HepG2 (cell line): ENCODE measurements around the gene VGLL3. TPM values are rescaled to one million over a fixed set of nuclear protein-coding genes. Genes with fewer than 3 reads are reported as not detected.

Experiments used
- ATAC-seq: fragments of 200-7000 bp; cut with Tn5 transposase; 3 replicates; pipeline ENCODE4 v1.9.1; 2020; ENCODE audit warnings: mild to moderate bottlenecking, moderate library complexity
- BruUV-seq: library from RNA; stranded (reverse); fragments of 400-500 nt; replicated peaks from 2 replicates; lab custom pipeline; 2021; lab: Mats Ljungman, UMichigan
- CTCF ChIA-PET: fragments of 300-600 bp; formaldehyde crosslinking; extraction: SDS; loops from one replicate; lab custom pipeline; 2021; ENCODE audit warnings: low total read pairs, inconsistent platforms, low intra/inter-chr PET ratio; lab: Yijun Ruan, JAX
- POLR2A ChIA-PET: fragments of 350-600 bp; sonication (Branson Sonifier 250); formaldehyde crosslinking; loops from one replicate; lab custom pipeline; 2020; ENCODE audit warnings: antibody characterized with exemption, inconsistent platforms; lab: Yijun Ruan, JAX
- DNase-seq: peaks from one replicate; pipeline ENCODE4 v3.0.0-alpha.2; 2015; ENCODE audit warnings: low spot score
- FAIRE-seq: peaks from 3 replicates; lab custom pipeline; 2011; peaks lifted over from hg19 to GRCh38; lab: Jason Lieb, UNC
- H2AFZ ChIP-seq: one replicate; pipeline ENCODE4 v1.6.1; 2011; ENCODE audit warnings: low read length, inconsistent platforms
- H3K27ac ChIP-seq: fragments of 300-600 bp; 3 replicates; pipeline ENCODE4 v1.8.0; 2011; ENCODE audit warnings: mixed run types, mild to moderate bottlenecking, mixed read lengths, low read length, inconsistent platforms; ENCODE audit not compliant: insufficient read depth; ENCODE audit errors: extremely low read length
- H3K27me3 ChIP-seq, 2 experiments: fragments of 200-600 bp in 1 of 2; 2 replicates in 1 of 2; 3 replicates in 1 of 2; pipeline versions ENCODE4 v1.6.0 to v1.8.0; 2011; ENCODE audit warnings: low read length in 2 of 2, mild to moderate bottlenecking in 2 of 2, moderate library complexity in 2 of 2, inconsistent platforms in 1 of 2; ENCODE audit not compliant: insufficient read depth in 2 of 2, control insufficient read depth in 1 of 2
- H3K36me3 ChIP-seq, 2 experiments: fragments of 200-600 bp in 1 of 2; replicated peaks in 1 of 2; 2 replicates in 1 of 2; 3 replicates in 1 of 2; pipeline versions ENCODE4 v1.5.1 to v1.8.0; 2011; ENCODE audit warnings: low read length in 2 of 2, inconsistent platforms in 1 of 2; ENCODE audit not compliant: insufficient read depth in 2 of 2, control insufficient read depth in 1 of 2
- H3K4me1 ChIP-seq: 2 replicates; pipeline ENCODE4 v1.5.1; 2012; ENCODE audit warnings: low read length, inconsistent platforms; ENCODE audit not compliant: insufficient read depth
- H3K4me2 ChIP-seq: 2 replicates; pipeline ENCODE4 v1.6.0; 2011; ENCODE audit warnings: low read depth, low read length, inconsistent platforms
- H3K4me3 ChIP-seq, 3 experiments: fragments of 200-600 bp in 1 of 3; sonication (generic), shearing (Covaris generic) in 1 of 3; replicated peaks in 1 of 3; 2 replicates each; pipeline ENCODE4 v1.5.1; 2011 to 2016; ENCODE audit warnings: low read length in 3 of 3, inconsistent platforms in 2 of 3, low read depth in 2 of 3, mild to moderate bottlenecking in 2 of 3, control low read depth in 1 of 3, mixed read lengths in 1 of 3; ENCODE audit not compliant: insufficient read depth in 1 of 3
- H3K79me2 ChIP-seq: one replicate; pipeline ENCODE4 v1.6.1; 2011; ENCODE audit warnings: low read length, inconsistent platforms; ENCODE audit not compliant: insufficient read depth
- H3K9ac ChIP-seq: 2 replicates; pipeline ENCODE4 v1.6.0; 2011; ENCODE audit warnings: mild to moderate bottlenecking, low read depth, low read length, inconsistent platforms; ENCODE audit not compliant: insufficient read depth
- H3K9me3 ChIP-seq: 2 replicates; pipeline ENCODE4 v1.5.1; 2012; ENCODE audit warnings: mild to moderate bottlenecking, low read length
- H4K20me1 ChIP-seq: 2 replicates; pipeline ENCODE4 v1.6.0; 2011; ENCODE audit warnings: inconsistent platforms, mild to moderate bottlenecking, low read length, moderate library complexity; ENCODE audit not compliant: insufficient read depth
- ATF5 ChIP-seq: sonication (generic); formaldehyde crosslinking; IDR thresholded peaks from 2 replicates; pipeline ENCODE4 v1.4.0; 2020; ENCODE audit warnings: mild to moderate bottlenecking, low read depth, missing genetic modification reagents
- DNMT3B ChIP-seq: conservative IDR thresholded peaks from 2 replicates; pipeline ENCODE4 v1.6.1; 2016; ENCODE audit warnings: missing biosample characterization, control low read depth
- KDM2A ChIP-seq: sonication (generic); formaldehyde crosslinking; IDR thresholded peaks from 2 replicates; pipeline ENCODE4 v1.4.0; 2020; ENCODE audit warnings: low read depth, missing genetic modification reagents, borderline replicate concordance
- MBD4 ChIP-seq: IDR thresholded peaks from 2 replicates; pipeline ENCODE4 v1.6.1; 2012; ENCODE audit warnings: low read length, inconsistent platforms, borderline replicate concordance
- PLSCR1 ChIP-seq: sonication (generic); formaldehyde crosslinking; IDR thresholded peaks from 2 replicates; pipeline ENCODE4 v1.5.0; 2020; ENCODE audit warnings: missing genetic modification reagents, mild to moderate bottlenecking, borderline replicate concordance
- PRDM15 ChIP-seq: sonication (generic); formaldehyde crosslinking; IDR thresholded peaks from 2 replicates; pipeline ENCODE4 v1.4.0; 2020; ENCODE audit warnings: missing genetic modification reagents
- RNF2 ChIP-seq: fragments of 450-650 bp; conservative IDR thresholded peaks from 2 replicates; pipeline ENCODE4 v1.6.1; 2016; ENCODE audit warnings: low read depth
- ZFP1 ChIP-seq: IDR thresholded peaks from 2 replicates; pipeline ENCODE4 v1.6.1; 2016
- ZNF549 ChIP-seq: sonication (generic); formaldehyde crosslinking; IDR thresholded peaks from 2 replicates; pipeline ENCODE4 v1.5.0; 2020; ENCODE audit warnings: missing genetic modification reagents
- ZNF766 ChIP-seq: sonication (generic); formaldehyde crosslinking; IDR thresholded peaks from 2 replicates; pipeline ENCODE4 v1.5.0; 2020; ENCODE audit warnings: missing genetic modification reagents, borderline replicate concordance
- ZSCAN25 ChIP-seq: sonication (generic); formaldehyde crosslinking; IDR thresholded peaks from 2 replicates; pipeline ENCODE4 v1.8.0; 2022; ENCODE audit warnings: mild to moderate bottlenecking, missing genetic modification reagents
- WGBS: methylation state at CpG from one replicate; pipeline ENCODE4 v1.1.6; 2017; ENCODE audit warnings: low lambda C conversion rate; 5-methylcytosine and 5-hydroxymethylcytosine counted together
- in situ Hi-C: cut with HindIII; loops from 2 replicates; pipeline ENCODE4 v1.10.0; 2017; ENCODE audit warnings: low pct_unique_long_range_greater_than_20kb; ENCODE audit not compliant: extremely low pct_ligation_motif_present
- intact Hi-C: fragments of 100-400 bp; cut with micrococcal nuclease; formaldehyde crosslinking; loops from one replicate; pipeline ENCODE4 v1.10.0; 2022; ENCODE audit not compliant: unreplicated experiment
- polyA plus RNA-seq, 8 experiments: library from polyadenylated mRNA; depleted of rRNA in 3 of 8; stranded (reverse) in 7 of 8; unstranded in 1 of 8; fragments of >200 nt; fragmentation: Illumina TruSeq in 4 of 8; extraction: Trizol in 4 of 8; gene quantifications; 2 replicates each; pipeline versions ENCODE4 v1.2.1 to v1.2.3, GENCODE V29; 2011 to 2016; ENCODE audit warnings: low read depth in 4 of 8, missing spikeins in 1 of 8, mixed read lengths in 1 of 8; ENCODE audit not compliant: insufficient read depth in 1 of 8
- total RNA-seq, 5 experiments: library from RNA; depleted of rRNA; stranded (reverse); fragments of >200 nt; fragmentation: Illumina TruSeq; extraction: Trizol; gene quantifications; 2 replicates each; pipeline ENCODE4 v1.2.3, GENCODE V29; 2016; ENCODE audit warnings: low read depth in 1 of 5
- TF ChIP-seq, protein P1 (sequence below): sonication (generic); formaldehyde crosslinking; IDR thresholded peaks from 2 replicates; pipeline ENCODE4 v1.5.0; 2020; ENCODE audit warnings: mild to moderate bottlenecking, missing genetic modification reagents, moderate library complexity

Gene VGLL3
- total and polyA plus RNA-seq, 2 of the 13 experiments (the other 11 are each of a cell fraction or from before 2014, with no cell fraction given), result 0.03 to 0.07 TPM

DNA sequence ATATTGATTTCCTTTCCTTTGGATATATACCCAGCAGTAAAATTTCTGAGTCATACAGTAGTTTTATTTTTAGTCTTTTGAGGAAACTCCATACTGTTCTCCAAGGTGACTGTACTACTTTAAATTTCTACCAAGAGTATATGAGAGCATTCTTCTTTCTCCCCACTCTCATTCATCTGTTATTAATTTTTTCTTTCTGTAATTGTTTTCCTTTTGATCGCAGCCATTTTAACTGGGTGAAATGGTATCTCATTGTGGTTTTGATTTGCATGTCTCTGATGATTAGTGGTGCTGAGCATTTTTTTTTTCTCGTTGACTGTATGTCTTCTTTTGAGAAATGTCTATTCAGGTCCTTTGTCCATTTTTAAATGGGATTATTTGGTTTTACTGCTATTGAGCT is 18.3 kb upstream of the VGLL3 start:
- no TSS peak for BruUV-seq
- Histone ChIP-seq H3K4me1 (no peaks in the 10 kb centered on the region), H3K27ac (no peak overlapping the region), H3K9me3 (no peaks in the 10 kb centered on the region), H3K9ac (no peak overlapping the region), H3K4me2 (no peak overlapping the region), H4K20me1 (no peaks in the 10 kb centered on the region), H3K79me2 (no peaks in the 10 kb centered on the region), H2AFZ (no peak overlapping the region), H3K27me3 (no peaks in the 10 kb centered on the region), H3K36me3 (no peaks in the 10 kb centered on the region), H3K4me3 (no peak overlapping the region)
- ATAC-seq (no peak), DNase-seq (no peak), FAIRE-seq (no peak)
- intact Hi-C loops, result no loop called here
- ChIA-PET CTCF (no interaction called here), POLR2A (no interaction called here)
- in situ Hi-C loops, result no loop called here
- no peak for TF ChIP-seq ZFP1
- no peak for TF ChIP-seq ZNF766 (CRISPR knock-in tag)
- no peak for TF ChIP-seq ZSCAN25 (CRISPR knock-in tag)
- TF ChIP-seq ZNF549 (CRISPR knock-in tag), result no peak
- no peak for TF ChIP-seq PLSCR1
- TF ChIP-seq RNF2, result no peak
- WGBS, result 0% methylated on average over 2 of the region's 2 CpGs

DNA sequence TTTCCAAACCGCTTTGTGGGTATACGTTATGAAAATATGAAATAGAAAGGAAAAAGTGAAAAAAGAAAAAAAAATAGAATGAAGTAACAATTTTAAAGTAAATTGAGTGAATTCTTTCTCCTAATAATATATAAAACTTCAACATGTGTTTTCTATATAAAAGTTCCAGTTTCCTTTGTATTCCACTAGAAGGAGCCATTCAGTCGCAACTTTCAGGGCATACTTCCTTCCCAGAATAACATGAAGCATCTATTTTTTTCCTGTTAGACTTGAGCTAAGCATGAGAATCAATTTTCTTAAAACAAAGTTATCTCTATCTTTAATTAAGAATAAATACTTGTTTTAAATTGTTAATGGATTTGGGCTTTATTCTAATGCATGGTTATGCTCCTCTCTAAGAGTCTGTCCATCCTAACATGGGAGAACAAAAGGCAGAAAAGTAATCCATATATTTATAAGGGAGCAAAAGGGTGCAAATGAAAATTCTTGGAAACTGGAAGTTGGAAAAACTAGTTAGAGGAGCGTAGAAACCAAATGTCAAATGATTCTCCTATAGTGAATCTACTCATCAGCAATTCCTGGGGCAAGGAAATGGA is 16.0 kb upstream of the VGLL3 start:
- ChIA-PET POLR2A (no interaction called here), CTCF (interaction anchor here (1.1 kb wide), 1 partner anchor 76 kb away, joined by 4 read pairs; no protein-coding TSS in a partner anchor)
- ATAC-seq (no peak), DNase-seq (no peak), FAIRE-seq (no peak)
- Histone ChIP-seq H3K36me3 (no peaks in the 10 kb centered on the region), H3K9ac (no peak overlapping the region), H4K20me1 (0 out of 2 replicates have a peak, but pooled peaks cover 2% of the 10 kb centered on the region), H3K27me3 (no peaks in the 10 kb centered on the region), H3K4me1 (no peaks in the 10 kb centered on the region), H3K79me2 (no peaks in the 10 kb centered on the region), H3K4me3 (no peak overlapping the region), H3K9me3 (no peaks in the 10 kb centered on the region), H2AFZ (no peak overlapping the region), H3K27ac (no peak overlapping the region), H3K4me2 (no peak overlapping the region)
- intact Hi-C loops, result loop anchor here (1.0 kb wide), 2 partner anchors 75 to 161 kb away; no protein-coding TSS in a partner anchor
- under 1% methylated on average over 4 of the region's 4 CpGs for WGBS
- in situ Hi-C loops, result no loop called here
- no TSS peak for BruUV-seq
- TF ChIP-seq PRDM15 (CRISPR knock-in tag), result no peak
- TF ChIP-seq, protein P1, sequence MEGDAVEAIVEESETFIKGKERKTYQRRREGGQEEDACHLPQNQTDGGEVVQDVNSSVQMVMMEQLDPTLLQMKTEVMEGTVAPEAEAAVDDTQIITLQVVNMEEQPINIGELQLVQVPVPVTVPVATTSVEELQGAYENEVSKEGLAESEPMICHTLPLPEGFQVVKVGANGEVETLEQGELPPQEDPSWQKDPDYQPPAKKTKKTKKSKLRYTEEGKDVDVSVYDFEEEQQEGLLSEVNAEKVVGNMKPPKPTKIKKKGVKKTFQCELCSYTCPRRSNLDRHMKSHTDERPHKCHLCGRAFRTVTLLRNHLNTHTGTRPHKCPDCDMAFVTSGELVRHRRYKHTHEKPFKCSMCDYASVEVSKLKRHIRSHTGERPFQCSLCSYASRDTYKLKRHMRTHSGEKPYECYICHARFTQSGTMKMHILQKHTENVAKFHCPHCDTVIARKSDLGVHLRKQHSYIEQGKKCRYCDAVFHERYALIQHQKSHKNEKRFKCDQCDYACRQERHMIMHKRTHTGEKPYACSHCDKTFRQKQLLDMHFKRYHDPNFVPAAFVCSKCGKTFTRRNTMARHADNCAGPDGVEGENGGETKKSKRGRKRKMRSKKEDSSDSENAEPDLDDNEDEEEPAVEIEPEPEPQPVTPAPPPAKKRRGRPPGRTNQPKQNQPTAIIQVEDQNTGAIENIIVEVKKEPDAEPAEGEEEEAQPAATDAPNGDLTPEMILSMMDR (CRISPR knock-in tag), result 0 out of 2 replicates have a peak, but pooled peaks have one; percentile 14
- no peak for TF ChIP-seq ATF5 (CRISPR knock-in tag)
- TF ChIP-seq KDM2A (CRISPR knock-in tag), result no peak
- TF ChIP-seq DNMT3B (CRISPR knock-in tag), result no peak
- no peak for TF ChIP-seq MBD4
